T-helper 1 cell treated with Interleukin-12 subunit alpha and Interleukin-12 subunit beta and Interleukin-4 antibody, amounts not matched to agents 30 μg/mL and 1 μg/mL, for 36 hours (primary cell): ENCODE measurements around the gene CENPM.
A peak's percentile ranks its signal among the peaks of the same experiment; 100 is the strongest.

Experiments used
- H3K27ac Mint-ChIP-seq: one replicate; pipeline ENCODE4 v1.8.0; 2021; ENCODE audit warnings: mild to moderate bottlenecking, mixed read lengths
- H3K27me3 Mint-ChIP-seq: one replicate; pipeline ENCODE4 v1.8.0; 2021; ENCODE audit warnings: low read depth, mixed read lengths
- H3K36me3 Mint-ChIP-seq: one replicate; pipeline ENCODE4 v1.8.0; 2021; ENCODE audit warnings: low read depth, mixed read lengths
- H3K4me1 Mint-ChIP-seq: one replicate; pipeline ENCODE4 v1.8.0; 2021; ENCODE audit warnings: low read depth, mixed read lengths
- H3K4me3 Mint-ChIP-seq: one replicate; pipeline ENCODE4 v1.8.0; 2021; ENCODE audit warnings: mild to moderate bottlenecking, moderate library complexity, mixed read lengths
- H3K9me3 Mint-ChIP-seq: one replicate; pipeline ENCODE4 v1.8.0; 2021; ENCODE audit warnings: mixed read lengths

Gene CENPM

GRCh38 chr22:41931701-41932269 lies 15.2 kb downstream of the CENPM start:
- Mint-ChIP-seq H3K36me3 (peaks cover 2% of the 10 kb centered on the region), H3K4me1 (peaks cover 2% of the 10 kb centered on the region), H3K27ac (peak overlapping the region; percentile 3), H3K4me3 (no peak overlapping the region), H3K9me3 (no peaks in the 10 kb centered on the region), H3K27me3 (peaks cover 14% of the 10 kb centered on the region)

- Mint-ChIP-seq H3K36me3 (peaks cover 2% of the 10 kb centered on the region), H3K4me3 (no peak overlapping the region), H3K4me1 (peaks cover 7% of the 10 kb centered on the region), H3K27me3 (peaks cover 23% of the 10 kb centered on the region), H3K9me3 (no peaks in the 10 kb centered on the region), H3K27ac (no peak overlapping the region)
Observed at GRCh38 chr22:41929418-41929810, 17.5 kb downstream of the CENPM start.

DNA sequence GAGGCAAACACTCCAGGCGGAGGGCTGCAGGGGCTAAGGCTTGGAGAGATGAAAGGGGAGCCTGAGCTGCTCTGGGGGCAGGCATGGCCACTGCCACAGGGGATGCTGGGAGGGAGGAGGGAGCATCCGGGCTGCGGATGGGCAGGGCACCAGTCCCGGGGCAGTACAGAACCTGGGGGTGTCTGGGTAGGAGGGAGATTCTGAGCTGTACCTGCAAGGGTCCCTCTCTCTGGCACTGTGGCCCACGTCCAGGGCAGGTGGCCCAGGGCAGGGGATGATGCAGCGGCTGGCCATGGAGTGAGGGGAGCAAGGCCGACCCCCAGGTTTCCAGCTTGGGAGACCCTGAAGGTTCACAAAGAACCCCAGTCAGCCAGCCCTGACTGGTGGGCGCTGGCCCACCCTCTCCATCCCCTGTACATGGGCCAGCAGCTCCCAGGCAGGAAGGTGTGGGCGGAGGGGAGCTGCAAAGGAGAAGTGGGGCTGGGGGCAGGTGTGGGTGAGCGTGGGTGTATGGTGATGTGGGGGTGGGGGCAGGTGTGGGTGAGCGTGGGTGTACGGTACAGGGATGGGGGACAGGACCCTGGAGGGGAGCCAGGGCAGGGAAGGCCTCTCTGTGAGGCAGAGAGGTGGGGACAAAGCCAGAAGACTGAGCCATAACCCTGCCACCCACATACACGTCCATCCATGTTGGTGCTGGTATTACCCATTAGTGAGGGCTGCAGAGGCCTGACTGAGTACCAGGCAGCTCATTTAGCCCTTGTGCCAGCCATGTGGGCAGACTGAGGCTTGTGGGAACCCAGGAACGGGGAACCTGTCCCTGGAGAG lies 18.1 kb downstream of the CENPM start:
- H3K9me3 Mint-ChIP-seq, result no peaks in the 10 kb centered on the region
- H3K4me3 Mint-ChIP-seq, result no peak overlapping the region
- H3K36me3 Mint-ChIP-seq, result peaks cover 2% of the 10 kb centered on the region
- H3K27ac Mint-ChIP-seq, result no peak overlapping the region
- peaks cover 7% of the 10 kb centered on the region for H3K4me1 Mint-ChIP-seq
- H3K27me3 Mint-ChIP-seq, result peaks cover 23% of the 10 kb centered on the region

GRCh38 chr22:41927813-41928212 lies 19.1 kb downstream of the CENPM start:
- peaks cover 23% of the 10 kb centered on the region for H3K27me3 Mint-ChIP-seq
- no peak overlapping the region for H3K27ac Mint-ChIP-seq

DNA sequence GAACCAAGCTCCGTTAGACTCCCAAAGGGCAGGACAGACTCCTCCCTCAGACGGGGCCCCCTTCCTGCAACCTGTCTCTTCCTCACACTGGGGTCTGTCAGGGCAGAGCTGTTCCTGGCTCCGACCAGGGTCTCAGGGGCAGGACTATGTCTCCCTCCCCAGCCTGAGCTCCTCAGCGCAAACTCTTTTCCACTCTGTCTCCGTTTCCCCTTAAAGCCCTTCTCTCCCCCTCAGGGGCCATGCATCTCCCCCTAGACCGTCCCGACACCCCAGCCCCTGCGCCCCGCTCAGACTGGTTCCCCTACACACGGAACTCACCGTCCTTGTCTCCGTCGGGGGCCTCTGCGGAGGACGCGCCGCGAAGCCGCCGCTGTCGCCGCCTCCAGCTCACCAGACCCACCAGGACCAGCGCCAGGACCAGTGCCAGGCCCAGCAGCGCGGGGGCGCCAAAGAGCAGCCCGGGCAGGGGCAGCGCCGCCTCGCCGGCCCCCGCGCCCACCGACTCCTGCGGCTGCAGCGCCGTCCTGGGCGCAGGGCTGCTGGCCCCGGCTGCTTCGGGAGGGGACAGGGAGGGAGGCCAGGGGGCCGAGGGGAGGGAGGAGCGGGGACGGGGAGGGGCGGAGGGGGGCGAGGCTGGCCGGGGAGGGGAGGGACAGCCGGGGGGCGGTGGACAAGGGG lies 21.0 kb downstream of the CENPM start:
- peak overlapping the region; percentile 64 for H3K4me3 Mint-ChIP-seq

More at GRCh38 chr22:41927813-41928212, 19.1 kb downstream of the CENPM start:
- Mint-ChIP-seq H3K4me1 (peaks cover 7% of the 10 kb centered on the region), H3K9me3 (no peaks in the 10 kb centered on the region), H3K4me3 (peak overlapping the region; percentile 42), H3K36me3 (peaks cover 2% of the 10 kb centered on the region)

DNA sequence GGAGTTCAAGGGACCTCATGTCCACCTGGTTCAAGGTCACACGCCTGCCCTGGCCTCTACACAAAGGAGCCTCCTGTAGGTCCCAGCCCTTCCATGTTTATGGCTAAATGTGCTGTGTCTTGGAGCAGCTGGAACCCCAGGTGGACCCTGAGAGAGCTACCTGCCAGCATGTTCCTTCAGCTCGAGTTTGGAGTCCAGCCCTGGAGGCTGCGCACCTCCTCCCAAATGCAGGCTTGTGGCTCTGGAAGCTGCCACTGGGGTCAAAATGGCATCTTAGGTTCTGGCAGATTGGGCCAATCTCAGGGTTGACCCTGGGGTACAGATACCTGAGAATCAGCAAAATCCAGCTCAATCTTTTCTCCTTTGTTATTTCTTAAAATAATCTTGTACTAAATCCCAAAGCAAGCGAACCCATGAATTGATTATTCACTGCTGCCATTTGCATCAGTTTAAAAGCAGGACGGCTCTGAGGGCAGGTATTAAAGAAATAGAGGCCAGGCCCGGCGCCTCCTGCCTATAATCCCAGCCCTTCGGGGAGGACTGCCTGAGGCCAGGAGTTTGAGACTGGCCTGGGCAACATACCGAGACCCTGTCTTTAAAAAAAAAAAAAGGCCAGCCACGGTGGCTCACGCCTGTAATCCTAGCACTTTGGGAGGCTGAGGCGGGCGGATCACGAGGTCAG lies 23.2 kb downstream of the CENPM start:
- peaks cover 10% of the 10 kb centered on the region for H3K4me1 Mint-ChIP-seq
- H3K9me3 Mint-ChIP-seq, result no peaks in the 10 kb centered on the region
- H3K27me3 Mint-ChIP-seq, result peaks cover 23% of the 10 kb centered on the region
- no peak overlapping the region for H3K27ac Mint-ChIP-seq
- H3K4me3 Mint-ChIP-seq, result no peak overlapping the region
- H3K36me3 Mint-ChIP-seq, result peaks cover 2% of the 10 kb centered on the region

More for the DNA sequence above, 21.0 kb downstream of the CENPM start:
- H3K9me3 Mint-ChIP-seq, result no peaks in the 10 kb centered on the region
- H3K36me3 Mint-ChIP-seq, result peaks cover 2% of the 10 kb centered on the region
- H3K27me3 Mint-ChIP-seq, result peaks cover 23% of the 10 kb centered on the region
- H3K4me1 Mint-ChIP-seq, result peaks cover 7% of the 10 kb centered on the region
- H3K27ac Mint-ChIP-seq, result no peak overlapping the region

DNA sequence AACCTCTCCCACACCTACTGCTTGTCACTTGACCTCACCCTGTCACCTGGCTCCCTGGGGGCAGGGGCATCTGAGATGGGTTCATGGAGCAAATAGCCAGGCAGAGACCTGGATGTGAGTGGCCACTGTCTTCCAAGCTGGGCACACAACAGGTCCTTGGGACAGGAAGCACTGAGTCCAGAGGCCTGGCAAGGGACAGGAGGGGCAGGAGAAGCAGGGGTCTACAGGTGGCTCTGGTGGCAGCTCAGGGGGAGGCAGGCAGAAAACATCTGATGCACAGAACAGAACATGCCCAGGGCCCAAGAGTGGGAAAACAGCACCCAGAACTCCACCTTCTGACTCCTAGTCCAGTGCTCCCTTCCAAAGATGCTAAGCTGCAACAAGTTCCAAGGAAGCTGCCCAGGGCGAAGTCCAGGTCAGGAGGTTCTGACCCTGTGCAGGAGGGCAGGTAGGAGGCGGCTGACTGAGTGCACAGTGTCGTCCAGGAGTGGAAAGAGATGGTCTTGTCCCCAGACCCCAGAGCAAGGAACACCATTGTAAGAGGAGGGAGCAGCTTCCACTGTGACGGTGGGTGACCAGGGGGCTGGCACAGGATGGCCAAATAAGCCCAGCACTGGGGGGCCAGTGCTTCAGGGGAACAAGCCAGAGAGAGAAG lies 23.9 kb downstream of the CENPM start:
- peaks cover 28% of the 10 kb centered on the region for H3K27me3 Mint-ChIP-seq
- no peaks in the 10 kb centered on the region for H3K9me3 Mint-ChIP-seq
- H3K36me3 Mint-ChIP-seq, result peaks cover 2% of the 10 kb centered on the region
- no peak overlapping the region for H3K27ac Mint-ChIP-seq
- peaks cover 13% of the 10 kb centered on the region for H3K4me1 Mint-ChIP-seq
- no peak overlapping the region for H3K4me3 Mint-ChIP-seq

DNA sequence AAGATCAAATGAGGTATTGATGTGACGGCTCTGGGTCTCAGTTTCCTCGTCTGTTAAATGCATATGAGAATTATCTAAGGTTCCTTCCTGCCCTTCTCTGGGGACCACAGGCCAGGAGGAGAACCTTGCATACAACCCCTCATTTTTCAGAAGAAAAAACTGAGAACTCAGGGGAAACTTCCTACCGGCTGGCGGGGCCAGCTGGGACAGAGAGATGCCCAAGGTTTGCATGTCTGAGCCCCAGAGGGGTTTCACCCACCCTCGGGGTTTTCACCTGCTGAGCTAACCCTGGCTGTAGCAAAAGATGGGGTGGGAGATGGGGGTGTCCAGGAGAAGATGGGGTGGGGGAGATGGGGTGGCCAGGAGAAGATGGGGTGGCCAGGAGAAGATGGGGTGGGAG lies 24.6 kb downstream of the CENPM start:
- Mint-ChIP-seq H3K9me3 (no peaks in the 10 kb centered on the region), H3K27me3 (peaks cover 25% of the 10 kb centered on the region), H3K4me1 (peaks cover 15% of the 10 kb centered on the region)

GRCh38 chr22:41920271-41920976 lies 26.5 kb downstream of the CENPM start:
- H3K9me3 Mint-ChIP-seq, result no peaks in the 10 kb centered on the region
- peaks cover 15% of the 10 kb centered on the region for H3K4me1 Mint-ChIP-seq
- H3K27ac Mint-ChIP-seq, result no peak overlapping the region
- peak overlapping the region; percentile 48 for H3K4me3 Mint-ChIP-seq
- peaks cover 34% of the 10 kb centered on the region for H3K27me3 Mint-ChIP-seq
- peaks cover 2% of the 10 kb centered on the region for H3K36me3 Mint-ChIP-seq

More for the DNA sequence above, 24.6 kb downstream of the CENPM start:
- Mint-ChIP-seq H3K4me3 (no peak overlapping the region), H3K36me3 (peaks cover 2% of the 10 kb centered on the region), H3K27ac (no peak overlapping the region)

DNA sequence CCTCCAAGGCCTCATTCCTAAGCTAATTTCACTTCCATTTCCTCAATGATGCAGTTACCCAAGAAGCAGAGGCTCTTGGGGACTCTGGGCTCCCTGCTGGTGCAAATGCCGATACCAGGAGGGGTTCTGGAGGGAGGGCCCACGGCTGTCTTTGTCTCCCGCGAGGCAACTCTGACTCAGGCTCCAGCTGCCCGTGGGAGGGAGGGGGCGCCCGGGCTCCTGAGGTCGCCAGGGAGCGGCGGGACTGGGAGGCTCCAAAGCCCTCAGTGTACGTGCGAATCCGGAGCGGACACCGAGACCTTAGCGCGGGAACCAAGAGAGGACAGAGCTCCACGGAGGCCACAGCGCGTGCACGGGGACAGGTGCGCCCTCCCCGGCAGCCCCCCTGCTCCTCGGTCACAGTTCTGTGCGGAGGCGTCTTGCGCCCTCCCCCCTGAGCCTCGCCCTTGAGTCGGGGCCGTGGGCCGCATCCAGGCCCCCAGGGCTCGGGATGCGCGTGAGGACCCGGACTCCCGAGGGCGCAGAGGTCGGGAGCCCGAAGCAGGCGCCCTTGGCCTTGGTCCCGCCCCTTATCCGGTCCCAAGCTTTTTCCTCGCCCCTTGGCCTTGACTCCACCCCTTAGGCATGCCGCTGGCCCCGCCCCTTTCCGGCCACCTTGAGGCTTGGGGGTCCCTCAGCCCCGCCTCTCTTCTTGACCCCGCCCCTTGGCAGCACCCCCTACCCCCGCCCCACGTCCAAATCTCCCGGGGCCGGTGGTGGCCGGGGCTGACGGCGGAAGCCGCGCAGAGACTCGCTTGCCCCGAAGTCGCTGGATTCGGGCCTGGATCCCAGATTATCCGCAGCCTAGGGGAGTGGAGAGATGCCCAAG lies 27.4 kb downstream of the CENPM start:
- no peak overlapping the region for H3K27ac Mint-ChIP-seq
- peaks cover 13% of the 10 kb centered on the region for H3K4me1 Mint-ChIP-seq
- no peaks in the 10 kb centered on the region for H3K9me3 Mint-ChIP-seq
- H3K4me3 Mint-ChIP-seq, result peak overlapping the region; percentile 51
- H3K36me3 Mint-ChIP-seq, result no peaks in the 10 kb centered on the region
- H3K27me3 Mint-ChIP-seq, result peaks cover 31% of the 10 kb centered on the region

DNA sequence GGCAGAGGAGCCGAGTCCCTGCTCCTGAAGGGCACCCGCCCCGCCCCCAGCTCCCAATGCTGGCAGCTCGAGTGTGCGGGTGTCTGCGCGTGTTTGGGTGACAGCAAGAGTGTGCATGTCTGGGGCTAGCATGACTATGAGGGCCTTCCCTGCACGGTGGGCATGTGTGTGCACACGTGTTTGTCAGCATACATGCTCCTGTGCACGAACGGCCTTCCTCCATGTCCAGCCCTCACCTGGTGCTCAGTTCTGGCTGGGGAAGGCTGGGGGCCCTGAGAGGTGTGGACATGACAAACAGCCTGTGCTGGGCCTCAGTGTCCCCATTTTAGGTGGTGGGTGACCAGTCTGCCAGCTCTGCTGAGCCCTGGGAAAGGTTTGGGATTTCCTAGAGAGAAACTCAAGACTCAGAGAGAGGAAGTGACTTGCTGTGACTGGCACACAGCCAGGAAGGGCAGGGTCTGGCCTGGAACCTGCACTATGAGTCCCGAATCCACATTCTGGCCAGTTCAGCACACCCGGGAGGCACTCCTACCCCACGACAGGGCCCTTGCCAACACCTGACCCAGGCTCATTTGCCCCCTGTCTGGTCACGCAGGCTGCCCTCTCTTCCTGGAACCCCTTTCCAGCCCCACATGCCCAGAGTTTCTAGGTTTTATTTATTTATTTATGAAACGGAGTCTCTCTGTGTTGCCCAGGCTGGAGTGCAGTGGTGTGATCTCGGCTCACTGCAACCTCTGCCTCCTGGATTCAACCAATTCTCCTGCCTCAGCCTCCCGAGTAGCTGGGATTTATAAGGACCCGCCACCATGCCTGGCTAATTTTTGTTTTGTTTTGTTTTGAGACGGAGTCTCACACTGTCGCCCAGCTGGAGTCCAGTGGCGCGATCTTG lies 28.8 kb downstream of the CENPM start:
- H3K4me1 Mint-ChIP-seq, result peaks cover 14% of the 10 kb centered on the region
- H3K4me3 Mint-ChIP-seq, result no peak overlapping the region
- H3K36me3 Mint-ChIP-seq, result no peaks in the 10 kb centered on the region
- H3K27ac Mint-ChIP-seq, result no peak overlapping the region
- H3K27me3 Mint-ChIP-seq, result peaks cover 35% of the 10 kb centered on the region
- no peaks in the 10 kb centered on the region for H3K9me3 Mint-ChIP-seq

GRCh38 chr22:41917375-41917902 lies 29.5 kb downstream of the CENPM start:
- H3K27ac Mint-ChIP-seq, result no peak overlapping the region

More at GRCh38 chr22:41917375-41917902, 29.5 kb downstream of the CENPM start:
- H3K9me3 Mint-ChIP-seq, result no peaks in the 10 kb centered on the region
- H3K4me3 Mint-ChIP-seq, result no peak overlapping the region
- no peaks in the 10 kb centered on the region for H3K36me3 Mint-ChIP-seq
- peaks cover 42% of the 10 kb centered on the region for H3K27me3 Mint-ChIP-seq
- peaks cover 14% of the 10 kb centered on the region for H3K4me1 Mint-ChIP-seq
